B cell (primary cell): ENCODE measurements around the gene ZFC3H1.

Experiments
- EZH2 ChIP-seq: IDR thresholded peaks from 2 replicates; pipeline ENCODE4 v1.6.1; 2012; ENCODE audit warnings: borderline replicate concordance, low read depth, mild to moderate bottlenecking, moderate library complexity, low read length; ENCODE audit not compliant: insufficient read depth, poor library complexity, severe bottlenecking
- TF ChIP-seq, protein P1 (sequence below): fragments of 200-600 bp; IDR thresholded peaks from one replicate; pipeline ENCODE4 v1.8.0; 2022; ENCODE audit warnings: antibody characterized with exemption, mild to moderate bottlenecking

DNA sequence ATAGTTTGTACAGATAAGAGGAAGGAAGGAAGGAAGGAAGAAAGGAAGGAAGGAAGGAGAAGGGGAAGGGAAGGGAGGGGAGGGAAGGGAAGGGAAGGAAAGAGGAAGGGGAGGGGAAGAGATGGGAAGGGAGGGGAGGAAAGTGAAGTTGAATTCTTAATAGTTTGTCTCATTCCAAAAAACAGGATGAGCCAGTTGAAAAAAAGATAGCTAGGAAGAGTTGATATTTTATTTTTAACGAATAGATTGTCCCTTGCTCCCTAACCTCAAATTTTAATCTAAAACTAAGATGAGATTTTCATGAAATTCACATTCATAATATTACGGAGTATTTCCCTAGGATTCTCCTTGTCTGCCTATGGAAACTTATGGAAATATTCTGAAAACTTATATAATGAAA is 80.7 kb downstream of the ZFC3H1 start:
- no peak for TF ChIP-seq EZH2
- TF ChIP-seq, protein P1, sequence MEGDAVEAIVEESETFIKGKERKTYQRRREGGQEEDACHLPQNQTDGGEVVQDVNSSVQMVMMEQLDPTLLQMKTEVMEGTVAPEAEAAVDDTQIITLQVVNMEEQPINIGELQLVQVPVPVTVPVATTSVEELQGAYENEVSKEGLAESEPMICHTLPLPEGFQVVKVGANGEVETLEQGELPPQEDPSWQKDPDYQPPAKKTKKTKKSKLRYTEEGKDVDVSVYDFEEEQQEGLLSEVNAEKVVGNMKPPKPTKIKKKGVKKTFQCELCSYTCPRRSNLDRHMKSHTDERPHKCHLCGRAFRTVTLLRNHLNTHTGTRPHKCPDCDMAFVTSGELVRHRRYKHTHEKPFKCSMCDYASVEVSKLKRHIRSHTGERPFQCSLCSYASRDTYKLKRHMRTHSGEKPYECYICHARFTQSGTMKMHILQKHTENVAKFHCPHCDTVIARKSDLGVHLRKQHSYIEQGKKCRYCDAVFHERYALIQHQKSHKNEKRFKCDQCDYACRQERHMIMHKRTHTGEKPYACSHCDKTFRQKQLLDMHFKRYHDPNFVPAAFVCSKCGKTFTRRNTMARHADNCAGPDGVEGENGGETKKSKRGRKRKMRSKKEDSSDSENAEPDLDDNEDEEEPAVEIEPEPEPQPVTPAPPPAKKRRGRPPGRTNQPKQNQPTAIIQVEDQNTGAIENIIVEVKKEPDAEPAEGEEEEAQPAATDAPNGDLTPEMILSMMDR, result no peak
